Neuronal stem cell (in vitro differentiated cells): Measurements from ENCODE around the gene JUP.
A peak's percentile ranks its signal among the peaks of the same experiment; 100 is the strongest.

Source experiments
- DNase-seq: peaks from one replicate; pipeline ENCODE4 v3.0.0-alpha.2; 2013; ENCODE audit warnings: low spot score
- H2AFZ ChIP-seq: one replicate; pipeline ENCODE4 v1.6.1; 2013; ENCODE audit warnings: mild to moderate bottlenecking, low read length, inconsistent platforms
- H2AK5ac ChIP-seq: 2 replicates; pipeline ENCODE4 v1.6.1; 2013; ENCODE audit warnings: low read depth, mild to moderate bottlenecking, inconsistent platforms, low read length, moderate library complexity, mixed read lengths
- H2BK120ac ChIP-seq: 2 replicates; pipeline ENCODE4 v1.6.1; 2013; ENCODE audit warnings: low read depth, mild to moderate bottlenecking, inconsistent platforms, low read length, moderate library complexity, mixed read lengths
- H2BK12ac ChIP-seq: one replicate; pipeline ENCODE4 v1.6.1; 2013; ENCODE audit warnings: low read length, inconsistent platforms
- H2BK15ac ChIP-seq: 2 replicates; pipeline ENCODE4 v1.6.1; 2013; ENCODE audit warnings: mild to moderate bottlenecking, low read length, inconsistent platforms, mixed read lengths
- H2BK5ac ChIP-seq: one replicate; pipeline ENCODE4 v1.6.1; 2013; ENCODE audit warnings: inconsistent platforms, mild to moderate bottlenecking, low read length, moderate library complexity
- H3K14ac ChIP-seq: one replicate; pipeline ENCODE4 v1.6.1; 2013; ENCODE audit warnings: low read length, inconsistent platforms
- H3K18ac ChIP-seq: 2 replicates; pipeline ENCODE4 v1.6.1; 2013; ENCODE audit warnings: low read length, inconsistent platforms
- H3K23ac ChIP-seq: 2 replicates; pipeline ENCODE4 v1.6.1; 2013; ENCODE audit warnings: low read depth, mild to moderate bottlenecking, mixed read lengths, low read length, inconsistent platforms; ENCODE audit not compliant: poor library complexity
- H3K27ac ChIP-seq: replicated peaks from 3 replicates; pipeline ENCODE4 v1.5.1; 2013; ENCODE audit warnings: low read length, inconsistent platforms
- H3K27me3 ChIP-seq, 3 experiments: 2 replicates each; pipeline ENCODE4 v1.6.1; 2013; ENCODE audit warnings: low read length in 3 of 3, mild to moderate bottlenecking in 2 of 3, inconsistent platforms in 1 of 3, low read depth in 1 of 3, mixed read lengths in 1 of 3, moderate library complexity in 1 of 3; ENCODE audit not compliant: control insufficient read depth in 3 of 3, insufficient read depth in 3 of 3
- H3K36me3 ChIP-seq, 2 donors: replicated peaks in 1 of 2; 2 replicates each; pipeline ENCODE4 v1.6.1; 2013; ENCODE audit warnings: low read length in 2 of 2; ENCODE audit not compliant: control insufficient read depth in 2 of 2, insufficient read depth in 2 of 2
- H3K4ac ChIP-seq: 2 replicates; pipeline ENCODE4 v1.6.1; 2013; ENCODE audit warnings: inconsistent platforms, mild to moderate bottlenecking, low read length, moderate library complexity
- H3K4me1 ChIP-seq, 2 donors: 1 replicate in 1 of 2; 2 replicates in 1 of 2; pipeline ENCODE4 v1.6.1; 2013; ENCODE audit warnings: low read length in 2 of 2, low read depth in 1 of 2; ENCODE audit not compliant: control insufficient read depth in 2 of 2, insufficient read depth in 1 of 2
- H3K4me2 ChIP-seq: one replicate; pipeline ENCODE4 v1.6.1; 2013; ENCODE audit warnings: mild to moderate bottlenecking, low read length, inconsistent platforms; ENCODE audit not compliant: insufficient read depth, poor library complexity, severe bottlenecking
- H3K4me3 ChIP-seq, 2 donors: 2 replicates each; pipeline ENCODE4 v1.5.1; 2013; ENCODE audit warnings: low read length in 2 of 2, mild to moderate bottlenecking in 2 of 2, inconsistent platforms in 1 of 2, moderate library complexity in 1 of 2
- H3K79me1 ChIP-seq: one replicate; pipeline ENCODE4 v1.6.1; 2013; ENCODE audit warnings: low read depth, mild to moderate bottlenecking, inconsistent platforms, low read length, moderate library complexity
- H3K9ac ChIP-seq: one replicate; pipeline ENCODE4 v1.6.1; 2013; ENCODE audit warnings: mild to moderate bottlenecking, low read depth, low read length, inconsistent platforms; ENCODE audit not compliant: poor library complexity
- H3K9me3 ChIP-seq, 2 donors: replicated peaks in 1 of 2; 2 replicates each; pipeline versions ENCODE3 to v1.6.1; 2013; ENCODE audit warnings: low read length in 2 of 2, mild to moderate bottlenecking in 2 of 2, inconsistent platforms in 1 of 2, low read depth in 1 of 2, mixed read lengths in 1 of 2, moderate library complexity in 1 of 2; ENCODE audit not compliant: control insufficient read depth in 2 of 2, insufficient read depth in 1 of 2
- H4K8ac ChIP-seq: one replicate; pipeline ENCODE4 v1.6.1; 2013; ENCODE audit warnings: low read depth, mild to moderate bottlenecking, inconsistent platforms, low read length, moderate library complexity
- H4K91ac ChIP-seq: one replicate; pipeline ENCODE4 v1.6.1; 2013; ENCODE audit warnings: low read length, low read depth, mild to moderate bottlenecking, inconsistent platforms; ENCODE audit not compliant: poor library complexity
- WGBS, 2 donors: extraction: QIAGEN DNeasy Blood & Tissue Kit; methylation state at CpG; one replicate each; pipeline ENCODE4 v1.1.7; 2013; ENCODE audit warnings: missing lambda C conversion rate in 2 of 2, mixed read lengths in 1 of 2; ENCODE audit not compliant: insufficient read length in 2 of 2, insufficient replicate concordance in 1 of 2; ENCODE audit errors: extremely low coverage in 2 of 2; 5-methylcytosine and 5-hydroxymethylcytosine counted together

Gene JUP

GRCh38 chr17:41806685-41807445 lies 20.4 kb upstream of the JUP start:
- no peak for DNase-seq
- no peak overlapping the region for H4K91ac ChIP-seq
- H3K79me1 ChIP-seq, result peaks cover 15% of the 10 kb centered on the region
- H2AFZ ChIP-seq, result no peak overlapping the region
- H3K4me1 ChIP-seq, result peaks cover 7 to 10% of the 10 kb centered on the region in 2 donors
- H2BK15ac ChIP-seq, result no peak overlapping the region
- H2AK5ac ChIP-seq, result no peak overlapping the region
- H3K18ac ChIP-seq, result no peak overlapping the region
- peaks cover 2 to 4% of the 10 kb centered on the region in 2 donors for H3K9me3 ChIP-seq
- no peak overlapping the region for H2BK12ac ChIP-seq
- no peak overlapping the region for H3K4me2 ChIP-seq
- no peak overlapping the region for H3K9ac ChIP-seq
- no peak overlapping the region for H3K4ac ChIP-seq
- H3K4me3 ChIP-seq, result no peak overlapping the region
- no peak overlapping the region for H2BK5ac ChIP-seq
- H3K36me3 ChIP-seq, result peaks cover 26 to 55% of the 10 kb centered on the region in 2 donors
- no peak overlapping the region for H4K8ac ChIP-seq
- H3K27me3 ChIP-seq, result no peaks in the 10 kb centered on the region
- no peak overlapping the region for H3K23ac ChIP-seq
- WGBS, 2 donors, result no CpG with 5 or more reads among the region's 8 CpGs
- H3K14ac ChIP-seq, result no peak overlapping the region
- H2BK120ac ChIP-seq, result no peak overlapping the region
- no peak overlapping the region for H3K27ac ChIP-seq

GRCh38 chr17:41803049-41804020 lies 16.8 kb upstream of the JUP start:
- WGBS, 2 donors, result no CpG with 5 or more reads among the region's 24 CpGs
- no peak overlapping the region for H3K4me3 ChIP-seq
- peaks cover 0 to 2% of the 10 kb centered on the region in 2 donors for H3K9me3 ChIP-seq
- H3K18ac ChIP-seq, result peak overlapping the region; percentile 28
- H2AK5ac ChIP-seq, result no peak overlapping the region
- peaks cover 4% of the 10 kb centered on the region for H3K79me1 ChIP-seq
- H3K4me2 ChIP-seq, result no peak overlapping the region
- peak overlapping the region; percentile 41 for H2BK12ac ChIP-seq
- peak overlapping the region; percentile 39 for H2BK5ac ChIP-seq
- H2BK120ac ChIP-seq, result no peak overlapping the region
- no peak for DNase-seq
- peaks cover 11% of the 10 kb centered on the region in 2 donors for H3K4me1 ChIP-seq
- peak overlapping the region; percentile 43 for H3K23ac ChIP-seq
- H3K27me3 ChIP-seq, result no peaks in the 10 kb centered on the region
- H3K4ac ChIP-seq, result no peak overlapping the region
- H3K27ac ChIP-seq, result peak overlapping the region; percentile 39
- H3K14ac ChIP-seq, result no peak overlapping the region
- peak overlapping the region; percentile 49 for H2BK15ac ChIP-seq
- peak overlapping the region; percentile 44 for H3K9ac ChIP-seq
- H4K8ac ChIP-seq, result no peak overlapping the region
- H4K91ac ChIP-seq, result no peak overlapping the region
- peaks cover 20 to 35% of the 10 kb centered on the region in 2 donors for H3K36me3 ChIP-seq
- H2AFZ ChIP-seq, result no peak overlapping the region

DNA sequence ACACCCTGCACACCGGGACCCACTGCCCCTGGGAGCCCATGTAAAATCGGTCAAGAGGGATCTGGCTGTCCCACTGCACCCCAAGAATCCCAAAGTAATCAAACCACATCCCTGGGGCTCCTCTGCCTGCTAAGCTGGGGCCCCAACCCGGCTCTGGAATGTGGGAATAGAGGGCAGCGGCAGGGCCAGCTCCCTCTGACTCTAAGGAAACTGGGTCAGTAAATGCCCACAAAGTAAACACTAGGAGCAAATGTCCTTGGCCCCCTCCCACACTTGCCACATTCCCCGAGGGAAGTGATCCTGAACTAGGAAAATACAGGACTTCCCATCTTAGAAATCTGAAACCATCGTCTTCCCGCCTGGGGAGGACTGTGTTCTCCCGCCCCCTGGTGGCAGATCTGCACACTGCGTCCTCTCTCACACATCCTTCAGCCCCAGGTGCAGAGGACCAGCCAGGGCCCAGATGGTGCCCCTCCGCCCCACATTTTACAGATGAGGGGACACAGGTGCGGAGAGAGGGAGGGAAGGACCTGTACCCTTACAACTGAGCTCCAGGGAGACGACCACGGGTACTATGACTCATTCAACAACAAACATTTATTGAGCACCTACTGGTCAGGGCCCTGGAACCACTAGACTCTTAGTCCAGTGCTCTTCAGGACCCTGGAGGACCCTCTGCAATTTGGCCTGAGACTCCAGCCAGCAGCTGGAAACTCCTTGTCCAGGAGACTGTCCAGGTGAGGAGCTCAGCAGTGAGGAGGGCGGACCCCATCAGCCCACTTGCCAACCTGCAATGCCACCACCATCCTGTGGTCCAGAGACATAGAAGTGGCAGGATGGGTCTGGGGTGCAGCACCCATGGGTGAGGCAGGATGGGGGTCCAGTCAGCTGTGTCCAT lies 15.1 kb upstream of the JUP start:
- Histone ChIP-seq H2BK120ac (no peak overlapping the region), H3K23ac (no peak overlapping the region), H3K14ac (no peak overlapping the region), H3K4ac (no peak overlapping the region), H3K9ac (no peak overlapping the region), H3K4me1 (peaks cover 10 to 11% of the 10 kb centered on the region in 2 donors), H2AFZ (peak overlapping the region; percentile 73), H3K79me1 (peaks cover 4% of the 10 kb centered on the region), H2AK5ac (peak overlapping the region; percentile 63), H3K9me3 (peaks cover 0 to 2% of the 10 kb centered on the region in 2 donors), H4K8ac (no peak overlapping the region), H3K27me3 (no peaks in the 10 kb centered on the region), H3K4me2 (no peak overlapping the region), H4K91ac (no peak overlapping the region), H3K36me3 (peaks cover 16 to 25% of the 10 kb centered on the region in 2 donors), H3K4me3 (no peak overlapping the region), H2BK5ac (no peak overlapping the region), H2BK12ac (no peak overlapping the region), H3K27ac (no peak overlapping the region), H3K18ac (peak overlapping the region; percentile 44), H2BK15ac (no peak overlapping the region)
- peak; percentile 77 for DNase-seq
- no CpG with 5 or more reads among the region's 14 CpGs for WGBS, 2 donors
